Neural cell (in vitro differentiated cells): Measurements from ENCODE around the gene UBE4B. TPM values are rescaled to one million over a fixed set of nuclear protein-coding genes. Genes with fewer than 3 reads are reported as not detected.

Experiments
- H2AFZ ChIP-seq: fragments of 200-600, 300-800 bp; sonication (generic), shearing (Covaris generic); 2 replicates; pipeline ENCODE4 v1.6.0; 2014; ENCODE audit warnings: low read depth, mild to moderate bottlenecking, antibody characterized with exemption, low read length, moderate library complexity
- H3F3A ChIP-seq: fragments of 200-600 bp; shearing (Covaris generic); 2 replicates; pipeline ENCODE4 v1.6.1; 2016; ENCODE audit warnings: mild to moderate bottlenecking, moderate library complexity, mixed read lengths, antibody characterized with exemption, low read length; ENCODE audit not compliant: insufficient read depth, poor library complexity, severe bottlenecking
- H3K27ac ChIP-seq: fragments of 200-600, 300-800 bp; sonication (generic), shearing (Covaris generic); 2 replicates; pipeline ENCODE4 v1.5.1; 2014; ENCODE audit warnings: mild to moderate bottlenecking, low read length, moderate library complexity
- H3K27me3 ChIP-seq: fragments of 300-800, 200-600 bp; sonication (generic), shearing (Covaris generic); 2 replicates; pipeline ENCODE4 v1.6.0; 2014; ENCODE audit warnings: mild to moderate bottlenecking, low read depth, low read length, moderate library complexity; ENCODE audit not compliant: insufficient read depth
- H3K36me3 ChIP-seq: fragments of 300-800, 200-600 bp; sonication (generic), shearing (Covaris generic); 2 replicates; pipeline ENCODE4 v1.5.1; 2014; ENCODE audit warnings: mild to moderate bottlenecking, antibody characterized with exemption, low read length, moderate library complexity; ENCODE audit not compliant: insufficient read depth
- H3K4me2 ChIP-seq: fragments of 300-800, 200-600 bp; sonication (generic), shearing (Covaris generic); 2 replicates; pipeline ENCODE4 v1.6.0; 2014; ENCODE audit warnings: mild to moderate bottlenecking, low read length
- H3K4me3 ChIP-seq: fragments of 300-800, 200-600 bp; sonication (generic), shearing (Covaris generic); 2 replicates; pipeline ENCODE4 v1.5.1; 2014; ENCODE audit warnings: mild to moderate bottlenecking, low read length, moderate library complexity
- H3K79me2 ChIP-seq: fragments of 200-600 bp; shearing (Covaris generic); replicated peaks from 2 replicates; pipeline ENCODE4 v1.6.0; 2014; ENCODE audit warnings: mild to moderate bottlenecking, low read length, moderate library complexity; ENCODE audit not compliant: insufficient read depth
- H3K9ac ChIP-seq: fragments of 300-800, 200-600 bp; sonication (generic), shearing (Covaris generic); 2 replicates; pipeline ENCODE4 v1.6.1; 2016; ENCODE audit warnings: mild to moderate bottlenecking, low read length, mixed read lengths
- H3K9me2 ChIP-seq: fragments of 200-600 bp; shearing (Covaris generic); 2 replicates; pipeline ENCODE4 v1.6.1; 2016; ENCODE audit warnings: mild to moderate bottlenecking, low read length, mixed read lengths; ENCODE audit not compliant: insufficient read depth
- H3K9me3 ChIP-seq: fragments of 200-600, 300-800 bp; sonication (generic), shearing (Covaris generic); 2 replicates; pipeline ENCODE4 v1.6.1; 2016; ENCODE audit warnings: mild to moderate bottlenecking, mixed run types, low read length, moderate library complexity, mixed read lengths
- H4K20me1 ChIP-seq: fragments of 200-600 bp; shearing (Covaris generic); 2 replicates; pipeline ENCODE4 v1.6.1; 2016; ENCODE audit warnings: mild to moderate bottlenecking, mixed run types; ENCODE audit not compliant: insufficient read depth
- CTCF ChIP-seq: fragments of 450-650 bp; IDR thresholded peaks from 2 replicates; pipeline ENCODE4 v1.5.1; 2014; ENCODE audit warnings: antibody characterized with exemption, mild to moderate bottlenecking, moderate library complexity; ENCODE audit not compliant: poor library complexity, severe bottlenecking
- EP300 ChIP-seq: fragments of 450-650 bp; conservative IDR thresholded peaks from 2 replicates; pipeline ENCODE4 v1.6.1; 2014; ENCODE audit warnings: antibody characterized with exemption, mild to moderate bottlenecking, moderate library complexity; ENCODE audit not compliant: poor library complexity, severe bottlenecking
- EZH2 ChIP-seq: fragments of 200-600, 300-800 bp; shearing (Covaris generic), sonication (generic); IDR thresholded peaks from 2 replicates; pipeline ENCODE4 v1.6.1; 2014; ENCODE audit warnings: antibody characterized with exemption, low read length, borderline replicate concordance, mild to moderate bottlenecking; ENCODE audit not compliant: insufficient read depth, poor library complexity, severe bottlenecking
- MXI1 ChIP-seq: fragments of 450-650 bp; conservative IDR thresholded peaks from 2 replicates; pipeline ENCODE4 v1.6.1; 2014; ENCODE audit warnings: antibody characterized with exemption, mild to moderate bottlenecking; ENCODE audit not compliant: poor library complexity, severe bottlenecking
- POLR2AphosphoS5 ChIP-seq: IDR thresholded peaks from 2 replicates; pipeline ENCODE4 v1.6.1; 2012
- RAD21 ChIP-seq: fragments of 450-650 bp; conservative IDR thresholded peaks from 2 replicates; pipeline ENCODE4 v1.6.1; 2014; ENCODE audit warnings: antibody characterized with exemption, mild to moderate bottlenecking, moderate library complexity
- REST ChIP-seq: IDR thresholded peaks from 2 replicates; pipeline ENCODE4 v1.6.1; 2012; ENCODE audit warnings: borderline replicate concordance
- SMC3 ChIP-seq: fragments of 450-650 bp; conservative IDR thresholded peaks from 2 replicates; pipeline ENCODE4 v1.6.1; 2014; ENCODE audit warnings: antibody characterized with exemption, mild to moderate bottlenecking, moderate library complexity; ENCODE audit not compliant: poor library complexity
- TAF1 ChIP-seq: IDR thresholded peaks from 2 replicates; pipeline ENCODE4 v1.6.1; 2012; ENCODE audit warnings: low read depth
- polyA plus RNA-seq: library from polyadenylated mRNA; depleted of rRNA; stranded (reverse); fragments of >200 nt; gene quantifications from 2 replicates; pipeline ENCODE4 v1.2.3, GENCODE V29; 2014

Gene UBE4B
- polyA plus RNA-seq, 1 donor from 2014 or later: 28.9 TPM

GRCh38 chr1:10171105-10171767 is 138.5 kb downstream of the UBE4B start:
- Histone ChIP-seq H3K27me3 (no peaks in the 10 kb centered on the region), H3K4me3 (no peak overlapping the region), H3K9me3 (peaks cover 7% of the 10 kb centered on the region), H3F3A (no peaks in the 10 kb centered on the region), H3K79me2 (no peaks in the 10 kb centered on the region), H3K27ac (no peak overlapping the region), H2AFZ (no peak overlapping the region), H3K9me2 (no peaks in the 10 kb centered on the region), H3K36me3 (peaks cover 15% of the 10 kb centered on the region), H3K4me2 (no peak overlapping the region), H3K9ac (no peak overlapping the region), H4K20me1 (no peaks in the 10 kb centered on the region)
- no peak for TF ChIP-seq REST
- TF ChIP-seq RAD21: no peak
- no peak for TF ChIP-seq SMC3
- TF ChIP-seq EP300: no peak
- TF ChIP-seq POLR2AphosphoS5: no peak
- no peak for TF ChIP-seq TAF1
- TF ChIP-seq EZH2: no peak
- no peak for TF ChIP-seq CTCF
- no peak for TF ChIP-seq MXI1

- H2AFZ ChIP-seq: no peak overlapping the region
- no peak overlapping the region for H3K4me3 ChIP-seq
- H3K36me3 ChIP-seq: peaks cover 19% of the 10 kb centered on the region
- TF ChIP-seq SMC3 (no peak), EZH2 (no peak), POLR2AphosphoS5 (no peak), RAD21 (no peak), TAF1 (no peak), MXI1 (no peak), REST (no peak), CTCF (no peak), EP300 (no peak)
- no peaks in the 10 kb centered on the region for H3F3A ChIP-seq
- H3K79me2 ChIP-seq: no peaks in the 10 kb centered on the region
- no peak overlapping the region for H3K27ac ChIP-seq
- H3K9me2 ChIP-seq: no peaks in the 10 kb centered on the region
- peaks cover 7% of the 10 kb centered on the region for H3K9me3 ChIP-seq
- H3K4me2 ChIP-seq: no peak overlapping the region
- no peaks in the 10 kb centered on the region for H4K20me1 ChIP-seq
- no peak overlapping the region for H3K9ac ChIP-seq
- no peaks in the 10 kb centered on the region for H3K27me3 ChIP-seq
Observed at GRCh38 chr1:10171995-10172669, 139.4 kb downstream of the UBE4B start.
